HG03378 (cell line): ENCODE measurements around the gene ROPN1L.

ENCODE experiments used
- ATAC-seq: cut with Tn5 transposase; IDR thresholded peaks from one replicate; pipeline ENCODE4 v1.9.1; 2021; ENCODE audit warnings: mild to moderate bottlenecking, moderate library complexity; ENCODE audit not compliant: unreplicated experiment

Gene ROPN1L

DNA sequence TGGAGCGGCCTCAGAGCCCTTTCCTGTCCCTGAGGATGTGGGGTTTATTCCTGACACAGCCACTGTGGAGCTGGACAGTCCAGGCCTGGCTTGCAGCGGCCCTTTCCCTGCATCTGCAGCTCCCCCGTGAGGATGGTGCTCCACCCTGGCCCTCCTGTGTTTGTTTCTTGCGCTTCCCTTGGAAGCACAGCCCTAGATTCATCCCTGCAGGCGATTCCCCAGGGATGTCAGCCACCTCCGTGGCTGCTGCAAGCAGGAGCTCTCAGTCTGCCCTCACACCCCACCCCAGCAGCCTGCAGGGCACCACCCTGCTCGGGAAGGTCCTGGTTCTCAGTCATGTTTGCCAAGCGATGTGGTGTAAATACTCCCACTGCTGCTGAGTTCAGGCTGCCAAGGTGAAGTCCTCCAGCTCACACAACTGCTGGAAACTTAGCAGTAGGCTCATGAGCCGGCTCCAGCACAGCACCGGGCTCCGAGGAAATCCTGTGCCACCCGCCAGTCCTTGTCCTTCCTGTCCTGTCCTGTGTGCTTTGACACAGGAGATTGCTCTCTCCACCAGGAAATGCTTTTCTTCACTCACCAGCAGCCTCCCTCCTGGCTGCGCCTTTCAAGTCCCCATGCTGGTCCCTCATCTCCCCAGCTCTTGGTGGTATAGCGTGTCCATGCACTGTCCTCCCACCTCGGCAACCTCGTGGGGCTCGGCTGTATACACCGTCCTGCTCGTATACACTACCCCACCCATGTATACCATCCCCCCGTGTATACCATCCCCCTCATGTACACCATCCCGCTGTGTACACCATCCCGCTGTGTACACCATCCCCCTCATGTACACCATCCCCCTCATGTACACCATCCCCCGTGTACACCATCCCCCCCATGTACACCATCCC, 16.2 kb downstream of the ROPN1L start:
- no peak for ATAC-seq

GRCh38 chr5:10459080-10460055, 17.7 kb downstream of the ROPN1L start:
- no peak for ATAC-seq

- no peak for ATAC-seq
These were observed 18.7 kb downstream of the ROPN1L start for GRCh38 chr5:10460252-10460906.

- no peak for ATAC-seq
These were observed 19.4 kb downstream of the ROPN1L start for GRCh38 chr5:10461041-10461440.

- ATAC-seq: no peak
These were observed 20.4 kb downstream of the ROPN1L start for GRCh38 chr5:10461904-10462555.

GRCh38 chr5:10463566-10463965, 21.9 kb downstream of the ROPN1L start:
- ATAC-seq: no peak

DNA sequence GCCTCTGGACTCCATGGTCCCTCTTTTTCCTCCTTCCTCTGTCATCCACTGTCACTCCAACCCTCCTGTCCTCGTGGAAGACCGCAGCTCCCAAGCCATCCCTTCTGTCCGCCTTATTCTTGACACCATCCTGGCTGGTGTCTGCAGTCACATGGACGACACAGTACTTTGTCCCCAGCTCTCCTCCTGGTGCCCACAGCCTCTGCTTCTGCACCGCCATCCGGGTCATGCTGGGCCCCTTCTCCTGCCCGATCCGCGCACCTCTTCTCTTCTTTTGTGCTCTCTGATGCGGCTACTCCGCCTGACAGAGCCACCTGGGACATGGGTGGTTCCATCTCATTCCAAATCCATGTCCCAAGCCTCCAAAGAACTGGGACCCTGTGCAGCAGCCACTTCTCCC, 22.5 kb downstream of the ROPN1L start:
- no peak for ATAC-seq

- no peak for ATAC-seq
These were observed 24.0 kb downstream of the ROPN1L start for GRCh38 chr5:10465726-10466125.

GRCh38 chr5:10466446-10467073, 24.9 kb downstream of the ROPN1L start:
- no peak for ATAC-seq

GRCh38 chr5:10467281-10468198, 25.9 kb downstream of the ROPN1L start:
- no peak for ATAC-seq

GRCh38 chr5:10468256-10468655, 26.6 kb downstream of the ROPN1L start:
- no peak for ATAC-seq

DNA sequence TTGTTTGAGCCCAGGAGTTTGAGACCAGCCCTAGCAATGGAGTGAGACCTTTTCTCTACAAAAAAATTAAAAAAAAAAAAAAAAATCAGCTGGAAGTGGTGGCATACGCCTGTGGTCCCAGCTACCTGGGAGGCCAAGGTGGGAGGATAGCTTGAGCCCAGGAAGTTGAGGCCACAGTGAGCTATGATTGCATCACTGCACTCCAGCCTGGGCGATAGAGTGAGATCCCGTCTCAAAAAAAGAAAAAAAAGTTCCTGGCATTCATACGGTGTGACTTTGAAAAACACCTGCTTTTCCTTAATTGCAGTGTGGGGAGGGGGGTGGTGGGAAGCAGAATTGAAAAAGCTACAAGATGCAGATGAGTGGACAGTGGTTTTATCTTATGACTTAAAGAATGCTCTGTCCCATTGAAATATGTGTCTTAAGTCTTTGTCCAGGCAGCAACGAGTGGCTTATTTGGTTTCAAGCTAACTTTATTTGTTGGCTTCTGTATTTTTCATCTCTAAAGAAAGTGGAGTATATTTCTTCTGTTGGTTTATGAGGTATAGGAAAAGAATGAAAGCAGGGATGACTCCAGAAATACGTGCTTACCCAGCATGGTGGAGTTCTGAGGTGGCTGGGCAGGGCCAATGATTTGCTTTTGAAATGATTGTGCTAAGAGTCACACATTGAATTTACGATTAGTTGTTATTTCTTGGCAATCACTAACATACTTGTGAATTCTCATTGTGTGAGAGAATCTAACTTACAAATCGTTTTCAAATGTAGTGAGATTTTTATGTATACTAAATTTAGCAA, 27.8 kb downstream of the ROPN1L start:
- no peak for ATAC-seq

DNA sequence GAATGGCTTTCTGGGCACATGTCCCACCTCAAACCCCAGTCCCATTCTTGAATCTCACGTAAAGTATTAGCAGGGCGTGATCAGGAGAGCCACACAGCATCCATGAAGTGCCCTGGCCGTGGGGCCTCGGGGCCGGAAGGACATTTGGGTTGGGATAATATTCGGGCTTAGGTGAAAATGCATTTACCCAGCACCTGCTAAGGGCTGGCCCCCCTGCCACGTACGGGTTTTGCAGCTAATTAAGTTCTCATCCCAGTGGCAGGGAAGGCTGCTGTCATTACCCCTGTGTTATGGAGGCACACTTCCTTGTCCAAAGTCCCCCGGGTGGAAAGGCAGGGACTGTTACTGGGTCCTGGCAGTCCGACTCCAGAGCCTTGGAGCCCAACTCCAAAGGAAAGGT, 29.0 kb downstream of the ROPN1L start:
- ATAC-seq: no peak

- no peak for ATAC-seq
These were observed 30.0 kb downstream of the ROPN1L start for GRCh38 chr5:10471677-10472076.

GRCh38 chr5:10474521-10475075, 32.9 kb downstream of the ROPN1L start:
- ATAC-seq: no peak

- ATAC-seq: no peak
These were observed 34.4 kb downstream of the ROPN1L start for GRCh38 chr5:10475931-10476676.

DNA sequence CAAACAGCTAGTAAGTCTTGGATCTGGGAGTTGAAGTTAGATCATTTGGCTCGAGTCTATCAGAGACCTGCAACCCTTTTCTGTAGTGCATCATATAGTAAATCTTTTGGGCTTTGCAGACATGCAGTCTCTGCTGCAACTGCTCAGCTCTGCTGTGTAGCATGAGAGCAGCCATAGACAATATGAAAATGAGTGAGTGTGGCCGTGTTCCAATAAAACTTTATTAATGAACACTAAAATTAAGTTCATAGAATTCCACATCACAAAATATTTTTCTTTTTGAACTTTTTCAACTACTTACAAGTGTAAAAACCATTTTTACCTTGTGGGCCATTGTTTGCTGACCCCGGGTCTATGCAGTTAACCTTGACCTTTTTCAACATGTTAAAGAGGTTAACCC, 35.2 kb downstream of the ROPN1L start:
- ATAC-seq: no peak
